NCI-H1417 (cell line): ENCODE results near the gene LRRC4.

Source experiments
- DNase-seq, 3 experiments: peaks; one replicate each; lab custom pipeline; 2025; lab: John Stamatoyannopoulos, UW

The LRRC4 gene, protein sequence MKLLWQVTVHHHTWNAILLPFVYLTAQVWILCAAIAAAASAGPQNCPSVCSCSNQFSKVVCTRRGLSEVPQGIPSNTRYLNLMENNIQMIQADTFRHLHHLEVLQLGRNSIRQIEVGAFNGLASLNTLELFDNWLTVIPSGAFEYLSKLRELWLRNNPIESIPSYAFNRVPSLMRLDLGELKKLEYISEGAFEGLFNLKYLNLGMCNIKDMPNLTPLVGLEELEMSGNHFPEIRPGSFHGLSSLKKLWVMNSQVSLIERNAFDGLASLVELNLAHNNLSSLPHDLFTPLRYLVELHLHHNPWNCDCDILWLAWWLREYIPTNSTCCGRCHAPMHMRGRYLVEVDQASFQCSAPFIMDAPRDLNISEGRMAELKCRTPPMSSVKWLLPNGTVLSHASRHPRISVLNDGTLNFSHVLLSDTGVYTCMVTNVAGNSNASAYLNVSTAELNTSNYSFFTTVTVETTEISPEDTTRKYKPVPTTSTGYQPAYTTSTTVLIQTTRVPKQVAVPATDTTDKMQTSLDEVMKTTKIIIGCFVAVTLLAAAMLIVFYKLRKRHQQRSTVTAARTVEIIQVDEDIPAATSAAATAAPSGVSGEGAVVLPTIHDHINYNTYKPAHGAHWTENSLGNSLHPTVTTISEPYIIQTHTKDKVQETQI

DNA sequence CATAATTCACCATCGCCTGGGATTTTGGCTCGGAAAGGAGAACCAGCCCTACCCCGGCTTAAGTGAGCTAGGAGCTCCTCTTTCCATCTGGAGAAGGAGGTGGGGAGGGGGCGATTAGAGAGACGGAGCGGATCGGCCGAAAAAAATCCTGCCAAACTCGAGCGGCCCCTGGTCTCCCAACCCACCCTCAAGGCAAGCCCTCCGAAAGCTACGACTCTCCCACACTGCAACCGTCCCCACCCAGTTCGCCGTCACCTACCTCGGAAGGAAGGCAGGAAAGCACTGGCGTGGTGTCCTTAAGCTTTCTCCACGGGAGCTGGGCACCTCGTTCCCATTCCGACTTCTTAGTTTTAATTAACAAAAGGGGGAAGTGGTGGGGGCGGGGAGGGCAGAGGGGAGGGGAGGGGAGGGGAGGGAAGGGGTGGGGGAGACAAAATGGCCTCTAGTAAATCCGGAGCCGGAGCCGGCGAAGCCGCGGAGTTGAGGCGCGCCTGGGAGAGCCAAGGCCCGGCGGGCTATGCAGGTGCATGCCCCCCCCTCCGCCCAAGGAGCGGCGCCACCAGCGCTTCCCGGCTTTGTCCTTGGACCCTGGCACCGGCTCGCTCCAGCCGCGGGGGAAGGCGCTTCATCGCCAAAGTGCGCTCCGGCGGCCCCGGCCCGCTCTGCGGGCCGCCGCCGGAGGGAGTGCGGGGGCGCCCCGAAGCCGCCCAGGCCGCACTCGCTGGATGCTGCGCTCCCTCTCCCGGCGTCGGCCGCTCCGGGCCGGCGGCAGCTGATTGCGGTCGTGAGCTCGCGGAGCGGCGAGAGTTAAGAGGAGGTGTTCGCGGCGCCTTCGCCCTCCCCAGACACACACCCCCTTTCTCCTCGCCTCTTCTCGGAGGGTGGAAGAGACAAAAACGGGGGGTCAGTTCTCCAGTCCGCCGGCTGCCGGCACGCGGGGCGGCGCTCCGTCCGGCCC is at the start of gene LRRC4:
Gene LRRC4 (minus strand): TSS at position 784 of the 958 bp plus-strand sequence. CDS start 797 bp downstream, outside the sequence.
- peak; percentile 62 to 87 (median 83) for DNase-seq

DNA sequence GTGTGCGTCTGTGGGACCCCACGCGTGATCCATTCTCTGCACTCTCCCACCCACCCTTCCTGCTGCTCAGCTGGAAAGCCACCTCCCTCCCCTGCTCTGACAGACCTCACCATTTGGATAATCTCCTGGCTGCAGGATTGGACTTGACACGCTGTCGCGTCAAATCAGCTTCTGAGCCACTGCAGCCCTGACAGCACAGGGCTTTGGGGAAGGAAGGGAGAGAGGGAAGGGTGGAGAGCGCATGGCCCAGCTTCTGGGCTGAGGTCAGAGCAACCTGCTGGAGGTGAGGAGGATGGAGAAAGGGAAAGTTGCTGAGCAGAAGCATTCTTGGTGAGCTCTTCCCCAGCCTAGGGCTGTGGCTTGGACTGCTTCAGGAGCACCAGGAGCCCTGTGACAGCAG is 48.9 kb upstream of the LRRC4 start:
- no peak for DNase-seq

DNA sequence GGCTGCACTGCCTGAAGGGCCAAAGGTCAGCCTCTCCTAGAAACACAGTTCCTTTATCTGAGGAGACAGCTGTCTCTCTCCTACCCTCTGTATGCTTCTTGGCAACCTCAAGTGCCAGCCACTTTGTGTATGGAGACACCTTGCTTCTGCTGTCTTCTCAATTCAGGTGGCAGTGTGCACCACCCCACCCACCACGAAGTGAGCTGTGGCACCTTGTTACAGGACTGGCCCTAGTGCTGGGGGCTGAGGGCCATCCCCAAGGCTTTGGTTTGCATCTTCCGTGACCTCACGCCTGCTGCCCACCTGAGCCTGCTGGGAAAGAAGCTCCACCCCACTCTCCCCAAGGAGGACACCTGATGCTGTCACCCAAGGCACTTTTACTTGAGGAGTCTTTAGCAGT is 47.1 kb upstream of the LRRC4 start:
- no peak for DNase-seq

DNA sequence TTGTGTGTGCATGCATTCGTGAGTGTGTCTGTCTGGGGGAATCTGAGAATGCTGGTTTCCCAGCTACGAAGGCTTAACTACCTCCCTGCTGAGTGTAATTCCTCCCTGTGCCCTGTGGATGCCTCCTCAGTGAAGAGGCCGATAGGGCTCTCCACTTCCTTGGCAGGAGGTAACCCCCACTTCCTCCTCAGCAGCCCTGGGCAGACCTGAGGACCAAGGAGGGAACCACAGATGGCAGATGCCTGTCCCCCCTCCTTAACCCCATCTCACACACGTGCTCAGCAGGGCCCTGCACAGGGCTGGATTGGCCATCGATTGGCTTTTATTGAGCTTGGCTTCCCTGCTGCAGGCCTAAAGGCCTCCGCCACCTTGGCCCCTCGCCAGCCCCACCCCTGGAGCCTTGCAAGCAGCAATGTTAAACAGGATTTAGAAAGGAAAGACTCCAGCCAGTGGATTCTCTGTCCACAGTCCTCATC is 45.6 kb upstream of the LRRC4 start:
- peak in 2 of 3 experiments; percentile 58 to 76 for DNase-seq

DNA sequence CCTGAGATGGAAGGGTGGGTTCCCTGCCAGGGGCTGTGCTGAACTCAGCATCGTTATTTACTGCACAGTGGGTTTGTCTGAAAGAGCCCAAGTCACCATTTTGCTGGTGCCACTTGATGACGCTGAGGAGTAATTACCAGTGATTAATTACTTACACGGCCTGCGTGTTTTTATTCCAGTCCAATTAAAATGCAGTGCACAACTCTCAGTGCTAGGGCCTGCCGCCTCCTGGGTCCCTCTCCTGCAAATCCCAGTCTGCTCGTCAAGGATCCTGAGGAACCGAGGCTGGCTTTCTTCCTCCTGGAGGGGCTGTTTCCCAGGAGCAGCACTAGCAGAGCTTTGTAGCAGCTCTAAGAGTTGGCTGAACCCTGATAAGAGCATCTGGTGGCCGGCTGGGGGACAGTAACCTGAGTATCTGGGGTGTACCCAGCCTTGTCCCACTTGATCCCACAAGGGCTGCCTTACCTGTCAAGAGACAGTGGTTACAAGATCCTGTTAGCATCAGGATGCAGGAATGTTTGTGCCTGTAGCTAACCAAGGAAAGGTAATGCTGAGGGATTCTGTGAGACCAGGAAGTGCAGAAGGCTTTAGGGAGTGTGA is 45.1 kb upstream of the LRRC4 start:
- peak in 2 of 3 experiments; percentile 58 to 75 for DNase-seq

DNA sequence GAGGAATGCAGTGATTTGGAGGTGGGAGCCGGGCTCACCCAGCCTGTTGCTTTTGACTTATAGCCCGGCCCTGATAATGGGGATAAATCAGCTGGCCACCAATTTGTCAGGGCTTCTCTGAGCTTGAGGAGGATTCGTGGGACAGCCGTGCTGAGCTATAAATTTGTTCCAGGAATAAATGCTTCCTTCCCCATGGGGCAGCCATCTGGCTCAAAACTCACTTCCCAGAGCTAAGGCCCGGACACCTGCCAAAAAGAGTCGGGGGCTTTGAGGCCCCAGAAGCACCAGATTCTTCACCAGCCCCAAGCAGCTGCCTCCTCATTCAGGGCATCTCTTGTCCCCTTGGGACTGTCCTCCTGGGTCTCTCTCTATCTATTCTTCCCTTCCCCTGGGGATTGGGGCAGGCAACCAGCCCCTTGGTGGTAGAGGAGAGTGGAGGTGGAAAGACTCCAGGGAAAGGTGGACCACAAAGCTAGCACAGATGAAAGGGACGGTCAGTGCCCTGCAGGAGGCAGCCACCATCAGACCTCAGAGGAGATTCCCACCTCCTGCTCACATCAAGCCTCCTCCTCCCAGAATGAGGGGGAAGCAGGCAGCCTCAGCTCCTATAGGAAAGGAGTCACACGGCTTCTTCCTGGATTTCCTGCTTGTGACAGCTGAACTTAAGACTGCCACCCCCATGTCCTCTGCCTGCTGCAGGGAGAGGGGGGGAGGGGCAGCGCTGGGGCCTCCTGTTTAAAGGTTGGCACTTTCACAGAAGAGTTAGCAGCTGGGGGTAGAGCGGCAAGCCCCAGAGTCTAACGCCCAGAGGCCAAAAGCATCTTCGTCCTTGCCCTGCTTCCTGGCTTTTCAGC is 44.2 kb upstream of the LRRC4 start:
- DNase-seq: peak in 2 of 3 experiments; percentile 58 to 75

DNA sequence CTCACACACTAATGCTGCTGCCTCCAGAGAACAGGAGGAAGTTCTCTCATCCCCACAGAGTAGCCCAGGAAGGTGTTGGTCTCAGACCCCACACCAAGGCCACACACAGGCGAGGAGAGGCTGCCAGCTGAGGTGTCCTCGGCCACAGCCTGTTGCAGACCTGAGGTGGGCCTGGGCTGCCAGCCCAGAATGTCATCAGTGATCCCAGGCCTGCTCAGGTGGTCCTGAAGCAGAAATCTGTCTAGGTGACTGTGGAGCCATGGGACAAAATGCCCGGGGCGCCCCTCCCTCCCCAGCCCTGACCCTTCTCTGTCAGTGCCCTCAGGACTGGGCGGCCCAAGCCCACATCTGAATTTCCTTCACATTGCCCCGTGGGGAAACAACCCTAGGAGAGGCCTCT is 43.5 kb upstream of the LRRC4 start:
- no peak for DNase-seq

DNA sequence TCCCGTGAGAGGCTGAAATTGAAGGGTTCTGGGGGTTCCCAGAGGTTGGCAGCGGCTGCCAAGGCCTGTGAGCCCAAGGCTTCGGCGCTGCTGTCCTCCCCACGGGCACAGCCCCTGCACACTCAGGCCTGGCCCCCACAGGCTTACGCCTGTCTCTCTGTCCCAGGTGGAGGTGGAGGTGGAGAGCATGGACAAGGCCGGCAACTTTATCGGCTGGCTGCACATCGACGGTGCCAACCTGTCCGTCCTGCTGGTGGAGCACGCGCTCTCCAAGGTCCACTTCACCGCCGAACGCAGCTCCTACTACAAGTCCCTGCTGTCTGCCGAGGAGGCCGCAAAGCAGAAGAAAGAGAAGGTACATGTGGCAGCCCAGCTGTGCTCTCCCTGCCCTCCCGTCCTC is 43.1 kb upstream of the LRRC4 start:
- no peak for DNase-seq

DNA sequence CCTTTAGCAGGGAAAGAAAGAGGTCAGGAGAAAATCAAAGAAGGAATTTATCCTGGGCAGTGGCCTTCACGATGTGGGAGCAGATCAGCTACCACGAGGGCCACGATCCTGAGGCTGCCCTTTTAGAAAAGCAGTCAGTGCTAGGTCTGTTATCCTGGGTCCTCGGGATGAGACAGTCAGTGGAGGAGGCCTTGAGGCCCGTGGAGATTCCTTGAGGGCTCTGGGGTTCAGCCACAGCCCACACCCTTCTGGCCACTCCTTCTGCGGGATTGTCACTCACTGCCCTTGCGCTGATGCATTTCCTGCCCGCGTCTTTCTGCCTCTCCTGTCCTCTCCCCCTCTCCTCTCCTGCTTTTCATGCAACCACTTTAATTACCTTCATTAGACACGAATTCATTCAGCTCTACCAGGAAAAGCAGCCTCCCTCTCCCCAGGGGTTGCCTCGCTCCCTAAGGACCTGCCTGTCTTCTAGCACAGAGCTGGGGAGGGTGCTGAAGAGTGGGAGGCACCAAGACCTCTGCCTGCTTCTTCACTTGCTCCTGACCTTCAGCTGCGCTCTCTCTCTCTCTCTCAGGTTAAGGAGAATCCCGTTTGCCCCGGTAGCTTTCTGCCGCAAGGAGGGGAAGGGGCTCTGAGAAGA is 42.6 kb upstream of the LRRC4 start:
- DNase-seq: peak in 1 of 3 experiments; percentile 22

DNA sequence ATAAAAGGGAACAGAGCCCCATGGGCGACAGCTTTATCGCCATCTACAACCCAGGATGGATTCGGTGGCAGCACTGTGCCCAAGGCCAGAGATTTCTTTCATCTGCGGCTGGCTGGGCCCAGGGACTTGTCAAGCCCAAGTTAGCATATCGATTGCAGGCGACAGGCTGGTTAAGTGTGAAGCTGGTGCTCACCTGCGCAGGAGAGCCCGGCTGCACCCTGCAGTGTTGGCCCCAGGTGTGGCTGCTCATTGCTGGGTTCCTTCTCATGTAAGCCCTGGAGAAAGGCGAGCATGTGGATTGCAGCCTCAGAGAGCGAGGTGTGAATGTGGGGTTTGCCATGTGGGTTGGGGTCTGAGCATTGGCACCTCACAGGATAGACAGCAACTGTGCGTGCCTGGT is 40.6 kb upstream of the LRRC4 start:
- DNase-seq: no peak

DNA sequence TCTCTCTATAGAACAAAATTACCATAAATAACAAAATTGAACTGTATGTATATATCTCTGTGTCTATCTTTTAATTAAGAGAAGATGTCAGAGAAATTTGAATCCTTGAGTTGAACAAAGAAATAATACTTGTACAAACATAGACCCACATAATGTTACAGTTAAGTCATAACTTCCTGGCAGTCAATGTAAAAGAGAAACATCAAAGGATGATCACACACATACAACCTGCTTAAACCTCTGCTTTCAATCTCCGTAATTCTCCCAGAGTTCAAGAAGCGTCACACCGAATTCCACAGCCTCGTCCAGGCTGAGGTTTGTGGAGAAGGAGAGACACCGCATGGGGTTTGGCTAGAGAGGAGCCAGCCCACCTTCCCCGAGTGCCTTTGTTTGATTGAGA is 40.1 kb upstream of the LRRC4 start:
- no peak for DNase-seq

DNA sequence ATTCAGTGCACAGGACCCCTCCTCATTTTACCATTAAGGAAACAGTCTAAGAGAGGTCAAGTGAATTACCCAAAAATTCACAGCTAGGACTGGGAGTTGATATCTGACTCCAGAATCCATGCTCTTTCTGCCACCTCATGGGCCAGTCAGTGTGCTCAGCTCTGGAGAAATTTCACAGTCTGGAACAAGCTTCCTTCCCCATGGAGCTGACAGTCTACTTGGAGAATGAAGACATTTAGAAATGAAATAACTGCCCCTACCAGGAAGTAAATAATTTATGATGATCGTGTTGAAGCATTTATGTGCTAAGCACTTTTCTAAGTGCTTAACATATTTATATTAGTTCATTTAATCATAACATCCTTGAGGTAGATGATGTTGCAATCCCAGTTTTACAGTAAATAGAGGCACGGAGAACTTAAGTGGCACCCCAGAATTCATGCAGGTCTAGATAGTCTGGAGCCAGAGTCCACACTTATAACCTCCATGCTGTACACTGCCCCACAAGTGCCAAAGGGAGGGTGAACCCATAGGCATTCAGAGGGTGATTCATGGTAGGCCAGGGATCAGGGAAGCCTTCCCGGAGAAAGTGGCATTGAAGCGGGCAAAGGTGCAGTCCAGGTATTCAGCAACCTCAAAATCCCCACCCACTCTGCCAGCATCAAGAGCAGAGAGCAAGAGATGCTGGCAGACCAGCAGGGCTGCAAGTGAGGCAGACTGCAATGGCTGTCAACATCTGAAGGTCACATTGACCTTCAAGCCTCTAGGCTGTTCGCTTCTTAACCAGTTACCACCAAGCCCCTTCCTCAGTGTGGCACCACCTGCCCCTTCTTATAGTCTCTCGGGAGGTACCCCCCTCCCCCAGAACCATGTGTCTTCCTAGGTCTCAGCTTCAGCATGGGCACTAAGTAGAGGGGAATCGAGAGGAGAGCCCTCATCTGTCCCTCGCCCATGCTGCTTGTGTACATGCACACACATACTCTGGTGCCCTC is 38.4 kb upstream of the LRRC4 start:
- DNase-seq: no peak

DNA sequence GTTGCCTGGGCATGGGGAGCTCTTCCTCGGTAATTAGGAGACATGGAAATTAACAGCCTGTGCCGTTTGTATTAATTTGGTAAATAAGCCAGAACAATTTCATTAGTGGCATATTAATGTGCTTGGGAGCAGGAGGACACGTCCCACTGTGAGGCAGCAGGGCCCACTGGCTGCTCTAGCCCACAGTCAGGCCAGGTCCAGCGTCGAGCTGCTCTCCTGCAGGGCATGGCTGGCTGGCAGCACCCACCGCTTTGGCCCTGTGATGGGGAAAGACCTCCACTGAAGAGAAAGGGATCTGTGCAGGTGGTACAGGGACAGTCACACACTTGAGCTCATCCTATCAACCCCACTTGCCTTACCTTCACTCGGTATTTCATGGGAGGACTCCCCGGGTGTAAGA is 37.5 kb upstream of the LRRC4 start:
- no peak for DNase-seq

DNA sequence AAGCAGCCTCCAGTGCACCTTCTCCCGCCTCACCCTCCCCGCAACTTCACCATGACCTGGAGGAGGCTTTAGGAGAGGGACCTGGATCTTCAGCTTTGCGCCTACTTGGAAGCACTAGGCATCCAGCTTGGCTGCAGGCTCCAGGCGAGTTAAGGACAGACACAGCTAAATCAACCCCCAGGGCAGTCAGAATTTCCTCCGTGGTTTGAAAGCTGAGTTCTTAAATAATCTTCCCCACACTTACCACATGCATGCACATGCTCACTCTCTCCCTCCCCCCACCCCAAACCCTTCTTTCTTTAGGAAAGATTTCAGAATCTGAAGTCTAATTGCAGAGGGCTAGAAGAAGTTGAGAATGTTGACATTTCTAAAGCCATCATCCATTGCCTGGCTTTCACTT is 36.7 kb upstream of the LRRC4 start:
- DNase-seq: no peak

DNA sequence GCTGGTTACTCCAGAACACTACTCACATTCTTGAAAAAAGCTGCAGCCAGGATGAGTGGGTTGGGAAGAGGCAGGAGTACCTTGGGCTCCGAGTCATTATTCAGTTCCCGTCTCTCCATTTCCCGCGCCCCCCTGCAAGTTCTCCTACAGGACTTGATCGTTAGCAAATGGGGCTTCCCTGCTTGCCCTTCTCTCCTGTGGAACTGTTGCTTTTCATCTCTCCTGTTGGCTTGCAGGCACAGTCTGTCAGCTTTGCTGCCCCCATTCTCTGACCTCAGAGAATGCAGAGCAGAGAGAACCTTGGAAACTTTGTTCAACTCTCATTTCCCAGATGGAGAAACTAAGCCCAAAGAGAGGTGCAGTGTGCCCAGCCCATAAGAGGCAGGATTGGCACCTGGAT is 35.6 kb upstream of the LRRC4 start:
- DNase-seq: no peak

DNA sequence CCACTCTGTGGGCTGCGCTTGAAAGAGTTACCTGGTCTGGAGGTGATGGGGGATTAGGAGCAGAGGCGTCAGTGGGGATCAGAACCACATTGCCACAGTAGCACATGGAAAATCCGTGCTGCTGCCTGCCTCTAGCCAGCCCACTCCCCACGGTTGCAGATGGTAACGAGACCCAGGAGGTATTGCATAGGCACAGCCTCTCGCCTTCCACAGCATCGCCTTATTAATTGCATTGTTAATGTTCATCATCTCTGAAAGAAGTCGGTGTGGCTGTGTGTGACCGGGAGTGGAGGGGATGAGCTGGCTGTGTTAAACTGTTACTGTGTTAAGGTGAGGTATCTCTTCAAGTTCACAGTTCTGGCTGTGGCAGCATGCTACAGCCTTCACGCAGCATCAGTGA is 35.2 kb upstream of the LRRC4 start:
- DNase-seq: no peak

DNA sequence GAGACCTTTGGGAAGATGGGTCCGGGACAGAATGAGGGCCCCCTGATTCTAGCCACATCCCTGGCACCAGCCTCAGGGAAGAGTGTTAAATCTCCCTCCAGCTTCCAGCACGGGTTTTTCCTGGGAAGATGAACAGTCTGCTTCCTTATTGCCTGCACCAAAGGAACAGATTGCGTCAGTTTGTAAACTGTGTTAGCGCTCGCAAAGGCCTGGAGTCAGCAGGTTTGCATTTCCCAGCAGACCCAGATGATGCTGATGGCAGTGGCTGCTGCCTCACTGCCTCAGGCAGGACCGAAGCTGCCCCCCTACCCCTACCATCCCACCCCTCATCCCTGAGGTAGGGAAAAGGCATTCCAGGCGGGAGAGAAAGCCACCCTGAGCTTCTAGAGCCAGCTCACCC is 34.6 kb upstream of the LRRC4 start:
- no peak for DNase-seq

DNA sequence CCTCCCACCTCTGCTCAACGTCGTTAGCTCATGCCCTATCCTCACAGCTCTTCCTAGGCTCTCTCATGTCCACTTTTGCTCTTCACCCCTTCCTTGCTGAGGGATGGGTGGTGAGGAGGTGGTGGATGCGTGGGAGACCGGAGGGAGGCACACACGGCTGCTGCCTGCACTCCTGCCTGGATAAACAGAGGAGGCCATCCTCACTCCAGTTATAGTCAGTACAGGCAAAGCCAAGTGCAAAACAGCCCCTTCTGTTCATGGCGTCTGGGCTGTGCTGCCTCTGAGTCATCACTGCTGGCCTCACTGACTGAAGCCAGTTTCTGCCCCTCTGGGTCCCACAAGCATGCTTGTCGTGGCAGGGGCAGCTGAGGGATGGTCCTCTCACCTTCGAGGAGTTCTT is 31.9 kb upstream of the LRRC4 start:
- DNase-seq: no peak

DNA sequence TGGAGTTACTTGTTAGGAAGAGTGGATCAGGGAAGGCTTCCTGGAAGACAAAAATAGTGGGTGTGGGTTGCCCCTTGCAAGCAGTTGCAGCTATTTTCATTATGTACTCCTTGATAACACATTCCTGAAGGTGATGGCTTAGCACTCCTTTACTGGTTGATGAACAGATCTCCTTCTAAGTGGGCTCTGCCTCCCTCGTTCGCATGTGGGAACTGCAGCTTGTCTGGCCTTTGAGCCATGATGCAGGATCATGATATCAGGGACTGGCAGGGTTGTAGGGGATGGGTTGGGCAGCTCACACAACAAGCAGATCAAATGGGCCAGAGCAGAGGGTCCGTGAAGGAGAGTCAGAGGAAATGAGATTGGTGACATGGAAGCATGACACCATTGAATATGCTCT is 28.8 kb upstream of the LRRC4 start:
- DNase-seq: no peak
